HG02943 (cell line): Measurements from ENCODE around the gene EFNB2.
A peak's percentile ranks its signal among the peaks of the same experiment; 100 is the strongest.

Experiments used
- ATAC-seq: cut with Tn5 transposase; IDR thresholded peaks from one replicate; pipeline ENCODE4 v1.9.1; 2021; ENCODE audit warnings: mild to moderate bottlenecking, low read depth, moderate library complexity; ENCODE audit not compliant: unreplicated experiment

The EFNB2 gene

DNA sequence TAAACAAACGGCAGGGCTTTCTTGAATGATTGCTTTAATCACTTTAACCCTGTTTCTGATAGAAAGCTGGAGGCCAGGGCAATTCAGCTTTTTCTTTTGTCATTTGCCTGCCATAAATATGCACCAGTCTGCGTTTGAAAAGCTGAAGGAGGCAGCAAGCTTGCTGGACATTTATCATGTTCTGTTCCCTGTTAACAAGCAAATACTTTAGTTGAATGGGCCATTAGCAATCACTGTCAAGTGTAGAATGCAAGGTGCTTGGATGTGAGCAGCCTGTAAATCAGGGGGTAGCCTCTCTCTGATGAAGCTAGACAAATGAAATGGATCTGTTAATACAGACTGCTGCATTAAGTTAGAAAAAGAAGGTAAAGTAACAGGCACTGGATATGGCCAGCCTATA is 7.6 kb downstream of the EFNB2 start:
- no peak for ATAC-seq

DNA sequence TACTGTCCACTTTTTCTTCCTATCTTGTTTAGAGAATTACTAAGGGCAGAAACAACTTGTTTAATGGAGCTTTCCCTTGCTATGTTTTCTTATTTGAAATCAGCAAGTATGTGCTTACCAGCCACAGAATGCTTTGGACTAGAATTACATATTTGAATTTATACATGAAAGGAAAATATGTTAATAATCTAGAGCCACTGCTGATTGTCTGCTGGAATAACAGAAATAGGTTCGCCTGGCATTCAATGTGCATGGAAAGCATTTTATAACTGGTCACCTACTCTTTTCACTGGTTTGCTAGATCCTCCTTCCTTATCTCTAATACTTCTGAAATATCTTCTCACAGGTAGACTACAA is 8.0 kb downstream of the EFNB2 start:
- ATAC-seq: no peak

DNA sequence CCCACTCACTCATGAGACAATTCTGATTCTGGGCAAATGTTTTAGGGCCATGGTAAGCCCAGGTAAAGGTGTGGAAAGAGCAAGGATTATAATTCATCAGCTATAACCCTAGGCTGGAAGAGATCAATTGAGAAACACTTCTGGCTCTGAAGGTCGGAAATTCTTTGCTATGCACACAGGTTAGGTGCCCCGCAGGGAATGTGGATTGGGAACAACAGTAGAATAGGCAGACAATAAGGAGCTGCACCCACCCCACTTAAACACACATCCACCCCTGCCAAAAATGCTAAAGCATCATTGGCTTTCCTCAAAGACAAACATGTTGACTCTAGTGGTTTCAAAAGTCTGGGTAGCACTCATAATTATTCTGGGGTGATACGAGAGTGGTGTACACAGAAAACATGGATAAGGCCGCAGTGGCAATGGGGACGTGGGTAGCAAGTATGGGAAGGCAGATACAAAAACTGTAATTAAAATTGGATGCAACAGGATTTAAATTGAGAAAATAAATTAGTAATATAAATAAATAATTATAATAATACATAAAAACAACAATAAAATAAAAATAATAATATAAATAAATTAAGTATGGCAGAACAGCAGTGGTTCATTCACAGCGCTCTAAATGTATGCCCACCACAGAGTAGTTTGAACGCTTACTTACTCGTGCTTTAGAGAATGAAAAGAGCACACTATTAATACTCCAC is 8.6 kb downstream of the EFNB2 start:
- no peak for ATAC-seq

DNA sequence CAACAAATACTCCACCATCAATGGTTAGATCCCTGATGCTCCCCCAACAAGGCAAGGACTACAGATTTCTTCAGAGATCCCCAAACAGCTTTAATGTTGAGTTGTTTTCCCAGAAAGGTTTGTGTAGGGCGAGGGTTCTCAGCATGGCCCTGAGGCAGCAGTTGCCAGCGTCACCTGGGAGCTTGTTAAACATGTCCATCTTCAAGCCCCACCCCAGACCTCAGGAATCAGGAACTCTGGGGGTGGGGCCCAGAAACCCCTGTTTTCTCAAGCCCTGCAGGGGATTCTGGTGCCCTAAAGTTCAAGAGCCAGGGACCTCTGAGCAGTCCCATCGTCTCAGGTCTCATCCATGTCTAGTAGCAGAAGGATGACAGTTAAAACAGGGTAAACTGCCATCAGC is 9.6 kb downstream of the EFNB2 start:
- ATAC-seq: no peak

DNA sequence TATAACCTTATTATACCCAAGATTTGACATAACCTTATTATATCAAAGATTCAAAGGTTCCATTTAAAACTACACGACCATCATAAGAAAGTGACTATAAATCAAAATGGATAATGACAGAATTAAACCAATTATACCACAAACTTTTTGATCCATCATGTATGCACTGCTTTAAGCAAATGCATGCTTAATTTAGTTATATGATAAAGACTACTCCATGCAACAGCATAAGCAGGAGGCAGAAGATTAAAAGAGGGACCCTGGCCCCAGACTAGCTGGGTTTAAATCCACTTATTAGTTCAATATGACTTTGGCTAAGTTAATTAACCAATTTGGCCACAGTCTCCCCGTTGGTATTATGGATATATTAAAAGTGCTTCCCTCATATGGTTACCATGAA is 11.4 kb downstream of the EFNB2 start:
- ATAC-seq: no peak

DNA sequence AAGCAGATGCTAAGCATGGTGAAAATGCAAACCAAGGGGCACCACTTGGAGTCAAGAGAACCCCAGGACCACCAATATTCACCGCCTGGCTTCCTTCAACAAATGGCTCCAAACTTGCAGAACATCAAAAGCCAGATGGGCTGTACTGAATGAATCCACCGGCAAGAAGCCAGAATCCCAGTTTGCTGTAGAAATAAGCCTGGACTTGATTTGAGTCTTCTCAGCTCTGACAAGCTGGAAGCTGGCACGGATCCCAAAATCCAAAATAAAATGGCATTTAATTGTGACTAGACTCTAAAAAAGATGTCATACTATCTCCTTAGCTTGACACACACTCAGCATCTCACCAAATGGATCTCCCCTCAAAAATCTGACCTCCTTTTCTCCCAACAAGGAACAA is 11.9 kb downstream of the EFNB2 start:
- ATAC-seq: no peak

DNA sequence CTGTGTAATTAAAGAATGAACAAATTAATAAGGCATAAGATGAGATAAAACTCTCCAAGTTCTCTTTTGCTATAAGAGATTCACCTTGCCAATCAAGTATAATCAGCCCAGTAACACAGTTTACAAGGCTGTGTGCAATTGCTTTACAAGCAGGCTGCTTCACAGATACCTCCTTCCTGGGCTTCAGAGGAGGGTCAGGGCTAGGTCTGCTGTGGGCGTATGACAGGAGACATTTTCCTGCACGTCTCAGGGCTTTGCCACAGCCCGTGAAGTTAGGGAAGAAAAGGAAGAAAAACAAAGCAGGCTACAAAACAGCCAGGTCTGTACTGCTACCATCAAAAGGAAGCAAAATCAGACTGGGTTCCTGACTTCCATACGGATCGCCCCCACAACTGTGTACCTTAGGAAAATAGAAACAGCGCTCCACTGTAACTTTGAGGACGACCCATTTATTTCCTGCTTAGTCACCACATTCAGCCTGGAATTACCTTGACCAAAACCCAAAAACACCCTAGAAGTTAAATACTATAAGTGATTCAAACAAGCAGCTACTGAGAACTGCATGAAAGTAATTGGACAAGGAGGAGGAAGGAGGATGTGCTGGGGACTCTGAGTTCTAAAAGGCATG is 12.4 kb downstream of the EFNB2 start:
- no peak for ATAC-seq

DNA sequence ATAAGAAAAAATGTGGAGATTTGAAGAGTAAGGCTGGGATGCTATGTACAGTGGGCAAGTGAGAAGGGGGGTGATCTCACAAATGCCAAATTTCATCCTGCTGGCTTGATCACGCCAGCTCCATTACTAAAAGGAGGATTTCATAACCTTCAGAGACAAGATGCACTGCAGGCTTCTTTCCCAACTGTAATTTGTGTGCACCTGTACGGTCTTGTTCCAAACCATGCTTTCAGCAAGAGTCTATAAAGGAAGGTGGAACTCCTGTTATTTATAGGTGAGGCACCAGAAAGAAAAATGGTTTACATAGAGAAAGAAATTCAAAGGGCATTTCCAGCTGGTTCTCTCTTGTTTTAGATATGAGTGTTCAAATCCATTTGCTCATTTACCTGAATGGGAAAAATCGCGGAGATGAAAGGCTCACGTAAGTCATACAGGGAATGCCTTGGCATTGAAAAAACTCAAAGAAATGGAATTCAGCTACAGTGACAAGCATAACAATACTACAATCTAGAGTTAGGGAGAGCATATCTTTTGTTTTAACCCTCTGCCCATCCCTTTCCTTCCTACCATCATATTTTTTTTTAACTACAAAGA is 13.3 kb downstream of the EFNB2 start:
- no peak for ATAC-seq

DNA sequence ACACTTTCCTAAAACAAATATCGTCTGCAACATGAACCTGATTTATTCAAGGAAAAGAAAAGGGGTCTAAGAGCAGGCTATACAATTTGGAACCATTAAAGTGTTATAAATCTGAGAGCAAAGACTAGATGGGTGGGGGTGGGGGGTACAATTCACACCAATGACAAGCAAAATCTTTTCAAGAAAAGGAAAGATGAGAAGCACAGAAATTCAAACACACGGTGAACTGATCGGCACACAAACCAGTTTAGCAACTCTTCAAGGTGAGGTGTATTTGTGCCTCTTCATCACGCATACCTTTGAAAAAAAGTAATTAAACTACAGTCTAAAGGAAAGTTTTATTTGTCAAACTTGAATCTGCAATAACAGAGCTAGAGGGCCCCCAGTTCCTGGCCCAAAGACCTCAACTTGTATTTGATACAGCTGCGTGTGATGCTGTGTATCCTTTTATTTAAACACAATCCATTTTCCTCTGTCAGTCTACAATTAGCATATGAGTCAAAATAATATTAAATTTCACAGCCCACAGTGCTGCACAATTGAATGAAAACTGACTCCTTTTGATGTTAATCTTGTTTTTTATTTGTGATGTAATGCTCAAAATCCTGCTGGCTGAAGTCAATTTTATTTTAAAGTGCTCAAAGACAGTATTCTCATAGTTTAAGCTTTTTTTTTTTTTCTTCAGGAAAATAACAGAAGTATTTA is 14.2 kb downstream of the EFNB2 start:
- ATAC-seq: no peak

DNA sequence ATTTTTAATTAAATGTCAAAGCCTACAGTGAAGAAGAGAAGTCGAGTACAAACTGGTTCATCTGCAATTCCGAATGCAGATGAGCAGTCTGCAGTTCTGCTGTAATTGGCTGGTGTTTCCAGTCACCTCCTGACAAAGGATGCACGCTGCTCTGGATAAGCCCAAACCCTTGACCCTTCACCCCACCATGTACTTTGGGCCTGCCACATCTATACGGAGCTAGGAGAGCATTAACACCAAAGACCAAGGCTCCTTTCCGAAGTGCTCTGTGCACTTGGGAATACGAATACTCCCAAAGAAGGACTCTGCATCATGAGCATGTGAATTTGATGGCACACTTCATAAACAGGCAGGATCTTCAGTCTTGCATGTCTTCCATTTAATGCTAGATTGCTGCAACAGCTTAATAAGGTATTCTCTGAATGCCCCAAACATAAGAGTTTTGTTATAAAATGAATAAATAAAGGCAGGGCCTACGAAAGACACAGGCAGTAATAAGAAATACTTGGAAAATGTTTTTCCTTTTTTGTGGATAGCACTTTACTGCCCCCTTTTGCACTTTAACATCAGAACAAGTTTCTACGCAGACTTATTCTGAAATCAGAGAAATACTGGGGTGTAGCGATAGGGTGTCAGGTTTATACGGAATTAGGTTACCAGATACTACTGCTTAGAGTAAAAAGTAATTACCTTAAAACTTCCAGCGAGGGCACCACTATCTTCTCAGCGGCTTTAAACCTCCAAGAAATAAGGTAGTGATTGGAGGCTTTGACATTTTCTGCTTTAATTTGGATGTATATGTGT is 15.0 kb downstream of the EFNB2 start:
- no peak for ATAC-seq

DNA sequence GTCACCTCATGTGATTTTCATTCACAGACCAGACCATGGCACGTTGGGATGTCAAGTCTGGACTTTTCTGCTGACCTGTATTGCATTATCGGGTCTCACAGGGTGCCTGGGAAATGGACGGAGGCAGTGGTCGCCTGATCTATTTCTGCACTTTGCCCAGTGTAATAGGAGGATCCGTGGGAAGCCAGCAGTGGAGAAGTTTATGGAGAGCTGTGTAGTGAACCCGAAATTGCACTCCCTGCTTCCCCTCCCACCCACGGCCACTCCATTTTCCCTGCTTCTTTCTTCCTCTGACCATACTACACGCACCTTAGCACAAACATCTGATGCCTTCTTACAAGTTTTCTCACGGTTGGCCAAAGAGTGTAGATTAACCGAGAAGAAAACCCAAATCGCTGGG is 16.9 kb downstream of the EFNB2 start:
- ATAC-seq: no peak

DNA sequence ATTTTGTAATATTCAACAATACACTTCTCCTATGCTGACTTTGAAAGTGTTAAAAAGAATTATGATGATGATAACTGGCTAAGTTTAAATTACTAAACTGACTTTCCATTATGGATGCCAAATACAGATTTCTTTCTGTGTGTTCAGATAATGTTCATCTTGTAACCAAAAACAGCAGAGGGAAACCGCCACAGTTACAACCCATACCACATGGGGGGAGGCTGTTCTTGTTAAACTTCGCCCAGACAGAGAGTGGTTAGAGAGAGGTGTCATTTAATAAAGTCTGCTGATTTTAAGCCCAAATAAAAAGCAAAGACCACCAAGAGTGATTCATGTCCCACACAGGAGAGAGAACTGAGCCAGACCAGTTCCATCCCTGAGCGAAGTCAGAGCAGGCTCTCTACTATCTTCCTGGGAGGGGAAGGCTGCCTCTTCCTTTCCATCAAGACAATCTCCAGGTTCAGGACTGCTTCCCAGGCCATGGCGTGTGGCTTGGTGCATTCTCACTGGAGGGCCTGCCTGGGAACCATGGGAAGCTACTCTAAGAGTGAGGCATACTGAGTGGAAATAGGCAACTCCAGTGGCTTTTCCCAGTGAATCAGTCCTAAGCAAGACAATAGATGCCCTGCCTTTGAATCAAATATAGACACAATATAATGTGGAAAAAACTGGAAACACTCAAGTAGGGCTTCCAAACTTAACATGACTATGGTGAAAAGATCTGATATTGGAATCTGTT is 18.2 kb downstream of the EFNB2 start:
- ATAC-seq: no peak

DNA sequence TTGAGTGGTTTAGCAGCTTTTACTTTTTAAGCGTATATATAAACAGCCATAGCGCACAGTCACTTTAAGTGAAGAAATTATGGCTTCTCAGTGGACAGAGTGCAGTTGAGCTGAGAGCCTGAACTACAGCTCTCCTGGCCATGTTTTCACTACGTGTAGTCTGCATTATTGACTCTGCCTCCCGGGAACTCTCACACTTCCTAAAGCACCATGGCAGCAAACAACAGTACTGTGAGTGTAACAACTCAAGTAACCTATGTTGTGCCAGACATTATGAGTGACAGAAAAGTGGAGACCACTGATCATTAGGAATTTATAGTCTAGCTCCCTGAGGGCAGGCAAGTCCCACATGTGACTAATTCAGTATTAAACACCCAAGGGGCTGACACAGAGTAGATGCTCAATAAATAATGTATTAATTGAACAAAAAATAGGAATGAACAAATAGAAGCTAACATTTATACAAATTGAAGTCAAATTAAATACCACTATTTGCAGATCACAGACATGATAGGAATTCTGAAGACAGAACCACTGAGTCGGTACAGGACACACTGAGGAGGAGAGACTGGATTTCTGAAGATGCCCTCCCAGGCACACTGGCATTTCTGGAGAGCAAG is 19.7 kb downstream of the EFNB2 start:
- ATAC-seq: no peak

DNA sequence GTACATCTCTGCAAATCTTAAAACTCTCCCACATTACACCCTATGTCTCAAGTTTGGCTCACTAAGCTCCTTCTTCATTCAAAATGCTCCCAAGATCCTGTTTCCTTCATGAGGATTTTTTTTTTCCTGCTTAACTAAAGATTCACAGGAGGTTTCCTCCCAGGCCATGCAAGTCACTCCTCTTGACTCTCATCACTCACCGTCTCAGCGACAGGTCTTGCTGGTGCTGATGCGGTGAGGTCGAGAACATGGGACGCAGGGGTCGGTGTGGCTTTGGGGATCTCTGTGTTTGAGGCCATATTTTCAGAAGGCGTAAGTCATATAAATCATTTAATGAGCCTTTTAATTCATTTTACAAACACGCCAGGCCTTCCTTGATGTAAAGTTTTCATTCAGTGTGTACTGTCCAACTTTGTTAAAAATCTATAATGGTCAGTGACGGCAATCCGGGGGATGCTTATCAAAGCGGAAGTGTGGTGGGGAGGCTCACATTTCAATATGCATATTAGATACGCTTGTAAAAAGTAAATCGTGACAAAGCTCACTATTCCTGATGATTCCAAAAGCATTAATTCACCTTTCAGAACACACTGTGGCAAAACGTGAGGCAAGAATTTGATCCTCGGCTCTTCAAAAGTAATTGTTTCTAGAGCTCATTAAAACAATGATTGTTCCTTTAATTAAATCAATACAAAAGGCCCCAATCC is 20.4 kb downstream of the EFNB2 start:
- ATAC-seq: no peak

DNA sequence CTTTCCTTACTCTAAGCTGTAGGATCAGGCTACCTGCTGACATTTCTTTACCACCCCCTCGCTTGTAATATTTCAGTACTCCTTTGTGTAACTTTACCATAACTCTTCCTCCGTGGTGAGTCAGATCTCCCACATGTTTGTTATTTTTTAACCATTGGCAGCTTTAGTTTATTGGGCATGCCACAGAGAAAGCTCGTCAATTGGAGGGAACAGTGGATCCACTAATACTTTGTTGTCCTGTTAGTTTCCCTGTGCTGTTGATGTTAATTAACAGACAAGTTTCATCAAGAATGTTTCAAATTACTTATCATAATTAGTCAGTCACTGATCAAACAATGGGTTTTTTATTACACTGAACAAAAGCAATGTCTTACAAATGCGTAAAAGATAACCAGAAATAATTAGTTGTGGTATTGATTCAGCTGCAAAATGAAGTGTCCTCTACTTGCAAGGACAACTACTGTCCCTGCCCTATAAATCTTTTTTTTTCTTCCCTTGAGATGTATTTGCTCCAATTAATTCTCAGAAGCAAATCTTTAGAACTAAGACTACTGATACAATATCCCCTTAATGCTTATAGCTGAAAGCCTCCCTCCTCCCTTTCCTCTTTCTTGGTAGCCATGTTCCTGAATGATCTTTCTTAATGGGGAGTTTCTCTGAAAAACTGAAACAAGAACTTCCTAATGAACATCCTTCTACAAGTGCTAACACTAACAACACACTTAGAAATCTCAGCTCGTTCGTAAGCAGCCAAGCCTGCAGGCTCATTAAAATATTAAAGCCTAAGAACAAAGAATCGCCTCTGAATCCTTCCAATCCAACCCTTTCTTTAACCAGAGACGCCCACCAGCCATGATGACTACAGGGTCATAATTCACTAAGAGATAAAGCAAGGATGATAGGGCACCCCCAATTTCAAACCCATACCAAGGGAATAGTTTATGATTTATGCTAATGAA is 22.2 kb downstream of the EFNB2 start:
- no peak for ATAC-seq

DNA sequence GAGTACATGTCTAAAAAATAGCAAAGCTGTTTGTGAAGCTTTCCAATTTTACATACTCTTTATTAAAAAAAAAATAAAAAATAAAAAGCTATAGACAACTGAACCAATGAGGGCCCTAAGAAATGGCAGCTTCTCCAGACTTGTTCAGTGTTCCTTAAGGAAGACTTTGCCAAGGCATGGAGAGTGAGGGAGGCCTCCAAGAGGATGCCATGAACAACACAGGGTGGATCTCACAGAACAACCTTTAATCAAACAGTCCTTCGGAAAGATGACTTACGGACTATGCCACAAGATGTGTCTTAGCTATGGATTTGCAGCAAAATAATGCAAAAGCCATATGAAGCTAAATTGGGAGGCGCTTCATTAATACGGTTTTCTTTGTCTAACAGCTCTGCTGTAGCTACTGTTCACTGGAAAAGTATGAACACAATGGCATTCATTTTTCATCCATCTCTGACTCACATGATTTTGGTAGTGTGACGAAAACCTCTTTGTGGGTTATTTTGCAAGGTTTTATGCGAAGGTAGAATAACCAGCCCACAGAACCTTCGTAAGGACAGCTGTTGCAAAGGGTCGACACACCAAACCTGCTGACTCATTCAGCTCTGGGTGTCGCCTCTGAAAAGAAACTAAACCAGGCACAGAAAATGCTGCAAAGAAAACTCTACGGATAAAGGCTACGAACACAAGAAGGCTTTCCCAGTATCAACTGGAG is 27.7 kb downstream of the EFNB2 start:
- peak; percentile 87 for ATAC-seq

DNA sequence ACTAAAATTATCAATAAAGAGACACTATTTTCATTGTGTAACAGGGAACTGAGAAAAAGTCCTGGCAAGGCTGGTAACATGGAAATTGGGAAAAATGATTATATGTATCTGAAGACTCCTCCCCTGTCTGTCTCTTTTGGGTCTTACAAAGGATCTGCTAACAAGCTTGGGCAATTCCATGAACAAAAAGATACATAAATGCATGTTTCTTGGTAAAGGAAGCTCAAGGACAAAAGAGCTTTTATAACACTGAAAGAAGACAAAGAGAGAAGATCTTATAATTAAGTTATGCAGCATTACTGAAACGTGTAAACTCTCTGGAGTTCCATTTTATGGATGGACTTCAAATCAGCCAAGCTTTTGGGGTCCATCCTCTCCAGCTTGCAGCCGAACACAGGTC is 29.2 kb downstream of the EFNB2 start:
- ATAC-seq: no peak
